HepG2 (cell line): ENCODE measurements around the gene DOCK2. TPM values are rescaled to one million over a fixed set of nuclear protein-coding genes. Genes with fewer than 3 reads are reported as not detected.

Experiments used
- ATAC-seq: fragments of 200-7000 bp; cut with Tn5 transposase; 3 replicates; pipeline ENCODE4 v1.9.1; 2020; ENCODE audit warnings: mild to moderate bottlenecking, moderate library complexity
- BruUV-seq: library from RNA; stranded (reverse); fragments of 400-500 nt; replicated peaks from 2 replicates; lab custom pipeline; 2021; lab: Mats Ljungman, UMichigan
- CTCF ChIA-PET: fragments of 300-600 bp; formaldehyde crosslinking; extraction: SDS; loops from one replicate; lab custom pipeline; 2021; ENCODE audit warnings: low total read pairs, inconsistent platforms, low intra/inter-chr PET ratio; lab: Yijun Ruan, JAX
- POLR2A ChIA-PET: fragments of 350-600 bp; sonication (Branson Sonifier 250); formaldehyde crosslinking; loops from one replicate; lab custom pipeline; 2020; ENCODE audit warnings: antibody characterized with exemption, inconsistent platforms; lab: Yijun Ruan, JAX
- DNase-seq: peaks from one replicate; pipeline ENCODE4 v3.0.0-alpha.2; 2015; ENCODE audit warnings: low spot score
- FAIRE-seq: peaks from 3 replicates; lab custom pipeline; 2011; peaks lifted over from hg19 to GRCh38; lab: Jason Lieb, UNC
- H2AFZ ChIP-seq: one replicate; pipeline ENCODE4 v1.6.1; 2011; ENCODE audit warnings: low read length, inconsistent platforms
- H3K27ac ChIP-seq: fragments of 300-600 bp; 3 replicates; pipeline ENCODE4 v1.8.0; 2011; ENCODE audit warnings: mixed run types, mild to moderate bottlenecking, mixed read lengths, low read length, inconsistent platforms; ENCODE audit not compliant: insufficient read depth; ENCODE audit errors: extremely low read length
- H3K27me3 ChIP-seq, 2 experiments: fragments of 200-600 bp in 1 of 2; 2 replicates in 1 of 2; 3 replicates in 1 of 2; pipeline versions ENCODE4 v1.6.0 to v1.8.0; 2011; ENCODE audit warnings: low read length in 2 of 2, mild to moderate bottlenecking in 2 of 2, moderate library complexity in 2 of 2, inconsistent platforms in 1 of 2; ENCODE audit not compliant: insufficient read depth in 2 of 2, control insufficient read depth in 1 of 2
- H3K36me3 ChIP-seq, 2 experiments: fragments of 200-600 bp in 1 of 2; replicated peaks in 1 of 2; 2 replicates in 1 of 2; 3 replicates in 1 of 2; pipeline versions ENCODE4 v1.5.1 to v1.8.0; 2011; ENCODE audit warnings: low read length in 2 of 2, inconsistent platforms in 1 of 2; ENCODE audit not compliant: insufficient read depth in 2 of 2, control insufficient read depth in 1 of 2
- H3K4me1 ChIP-seq: 2 replicates; pipeline ENCODE4 v1.5.1; 2012; ENCODE audit warnings: low read length, inconsistent platforms; ENCODE audit not compliant: insufficient read depth
- H3K4me2 ChIP-seq: 2 replicates; pipeline ENCODE4 v1.6.0; 2011; ENCODE audit warnings: low read depth, low read length, inconsistent platforms
- H3K4me3 ChIP-seq, 3 experiments: fragments of 200-600 bp in 1 of 3; sonication (generic), shearing (Covaris generic) in 1 of 3; replicated peaks in 1 of 3; 2 replicates each; pipeline ENCODE4 v1.5.1; 2011 to 2016; ENCODE audit warnings: low read length in 3 of 3, inconsistent platforms in 2 of 3, low read depth in 2 of 3, mild to moderate bottlenecking in 2 of 3, control low read depth in 1 of 3, mixed read lengths in 1 of 3; ENCODE audit not compliant: insufficient read depth in 1 of 3
- H3K79me2 ChIP-seq: one replicate; pipeline ENCODE4 v1.6.1; 2011; ENCODE audit warnings: low read length, inconsistent platforms; ENCODE audit not compliant: insufficient read depth
- H3K9ac ChIP-seq: 2 replicates; pipeline ENCODE4 v1.6.0; 2011; ENCODE audit warnings: mild to moderate bottlenecking, low read depth, low read length, inconsistent platforms; ENCODE audit not compliant: insufficient read depth
- H3K9me3 ChIP-seq: 2 replicates; pipeline ENCODE4 v1.5.1; 2012; ENCODE audit warnings: mild to moderate bottlenecking, low read length
- H4K20me1 ChIP-seq: 2 replicates; pipeline ENCODE4 v1.6.0; 2011; ENCODE audit warnings: inconsistent platforms, mild to moderate bottlenecking, low read length, moderate library complexity; ENCODE audit not compliant: insufficient read depth
- DMAP1 ChIP-seq: IDR thresholded peaks from 2 replicates; pipeline ENCODE4 v1.6.1; 2016
- FOXP1 ChIP-seq, 2 experiments: fragments of 450-650 bp in 1 of 2; IDR thresholded peaks; 2 replicates each; pipeline ENCODE4 v1.6.1; 2017 to 2018; ENCODE audit warnings: antibody characterized with exemption in 1 of 2
- MED8 ChIP-seq: sonication (generic); formaldehyde crosslinking; IDR thresholded peaks from 2 replicates; pipeline ENCODE4 v1.8.1; 2023; ENCODE audit warnings: mild to moderate bottlenecking, missing genetic modification reagents; ENCODE audit not compliant: insufficient replicate concordance
- MIXL1 ChIP-seq: IDR thresholded peaks from 2 replicates; pipeline ENCODE4 v1.6.1; 2016
- NFE2 ChIP-seq: sonication (generic); formaldehyde crosslinking; IDR thresholded peaks from 2 replicates; pipeline ENCODE4 v1.4.0; 2020; ENCODE audit warnings: missing genetic modification reagents
- RCOR2 ChIP-seq: IDR thresholded peaks from 2 replicates; pipeline ENCODE4 v1.6.1; 2016; ENCODE audit warnings: missing biosample characterization, missing genetic modification reagents
- ZNF44 ChIP-seq: sonication (generic); formaldehyde crosslinking; IDR thresholded peaks from 2 replicates; pipeline ENCODE4 v1.5.1; 2020; ENCODE audit warnings: mild to moderate bottlenecking, missing genetic modification reagents
- WGBS: methylation state at CpG from one replicate; pipeline ENCODE4 v1.1.6; 2017; ENCODE audit warnings: low lambda C conversion rate; 5-methylcytosine and 5-hydroxymethylcytosine counted together
- in situ Hi-C: cut with HindIII; loops from 2 replicates; pipeline ENCODE4 v1.10.0; 2017; ENCODE audit warnings: low pct_unique_long_range_greater_than_20kb; ENCODE audit not compliant: extremely low pct_ligation_motif_present
- intact Hi-C: fragments of 100-400 bp; cut with micrococcal nuclease; formaldehyde crosslinking; loops from one replicate; pipeline ENCODE4 v1.10.0; 2022; ENCODE audit not compliant: unreplicated experiment
- polyA plus RNA-seq, 8 experiments: library from polyadenylated mRNA; depleted of rRNA in 3 of 8; stranded (reverse) in 7 of 8; unstranded in 1 of 8; fragments of >200 nt; fragmentation: Illumina TruSeq in 4 of 8; extraction: Trizol in 4 of 8; gene quantifications; 2 replicates each; pipeline versions ENCODE4 v1.2.1 to v1.2.3, GENCODE V29; 2011 to 2016; ENCODE audit warnings: low read depth in 4 of 8, missing spikeins in 1 of 8, mixed read lengths in 1 of 8; ENCODE audit not compliant: insufficient read depth in 1 of 8
- total RNA-seq, 5 experiments: library from RNA; depleted of rRNA; stranded (reverse); fragments of >200 nt; fragmentation: Illumina TruSeq; extraction: Trizol; gene quantifications; 2 replicates each; pipeline ENCODE4 v1.2.3, GENCODE V29; 2016; ENCODE audit warnings: low read depth in 1 of 5
- TF ChIP-seq, protein P1 (sequence below): sonication (generic); formaldehyde crosslinking; IDR thresholded peaks from 2 replicates; pipeline ENCODE4 v1.5.0; 2020; ENCODE audit warnings: missing genetic modification reagents, mild to moderate bottlenecking, borderline replicate concordance
- TF ChIP-seq, protein P2 (sequence below): sonication (generic); formaldehyde crosslinking; IDR thresholded peaks from 2 replicates; pipeline ENCODE4 v1.4.0; 2020; ENCODE audit warnings: mild to moderate bottlenecking, missing genetic modification reagents

The DOCK2 gene
- total and polyA plus RNA-seq, 2 of the 13 experiments (the other 11 are each of a cell fraction or from before 2014, with no cell fraction given), result not detected

DNA sequence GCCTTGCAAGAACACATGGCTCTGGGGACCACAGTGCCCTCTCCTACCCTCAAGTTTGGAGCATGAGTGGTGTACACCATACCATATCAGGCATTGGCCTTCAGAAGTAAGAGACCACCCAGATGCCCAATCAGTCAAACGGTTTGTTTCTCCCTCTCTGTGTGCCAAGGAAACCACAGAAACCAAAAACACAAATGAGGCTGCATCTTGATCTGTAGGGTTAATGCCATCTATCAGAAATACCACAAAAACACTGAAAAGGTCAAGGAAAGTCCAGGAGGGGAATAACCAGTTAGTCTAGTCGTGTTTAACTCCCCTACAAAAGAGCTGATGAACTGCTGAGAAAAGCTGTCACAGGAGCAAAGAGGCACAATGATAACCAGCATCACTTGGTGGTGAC lies 264.8 kb downstream of the DOCK2 start:
- BruUV-seq, result no TSS peak
- ChIA-PET POLR2A (no interaction called here), CTCF (no interaction called here)
- Histone ChIP-seq H3K79me2 (no peaks in the 10 kb centered on the region), H3K9me3 (no peaks in the 10 kb centered on the region), H3K4me1 (no peaks in the 10 kb centered on the region), H3K4me3 (no peak overlapping the region), H3K9ac (no peak overlapping the region), H3K4me2 (no peak overlapping the region), H4K20me1 (no peaks in the 10 kb centered on the region), H2AFZ (no peak overlapping the region), H3K27me3 (no peaks in the 10 kb centered on the region; a peak in 2 of 5 replicates), H3K36me3 (no peaks in the 10 kb centered on the region), H3K27ac (no peak overlapping the region)
- 0% methylated on average over 1 of the region's 2 CpGs for WGBS
- in situ Hi-C loops (no loop called here), intact Hi-C loops (no loop called here)
- ATAC-seq (no peak), FAIRE-seq (no peak), DNase-seq (no peak)
- TF ChIP-seq ZNF44 (CRISPR knock-in tag) (no peak), FOXP1 (IDR thresholded peaks at IDR 0.05) (no peak), FOXP1 (CRISPR knock-in tag; IDR thresholded peaks at IDR 0.05) (no peak), RCOR2 (CRISPR knock-in tag) (no peak), MED8 (CRISPR knock-in tag) (no peak)
- TF ChIP-seq, protein P1, sequence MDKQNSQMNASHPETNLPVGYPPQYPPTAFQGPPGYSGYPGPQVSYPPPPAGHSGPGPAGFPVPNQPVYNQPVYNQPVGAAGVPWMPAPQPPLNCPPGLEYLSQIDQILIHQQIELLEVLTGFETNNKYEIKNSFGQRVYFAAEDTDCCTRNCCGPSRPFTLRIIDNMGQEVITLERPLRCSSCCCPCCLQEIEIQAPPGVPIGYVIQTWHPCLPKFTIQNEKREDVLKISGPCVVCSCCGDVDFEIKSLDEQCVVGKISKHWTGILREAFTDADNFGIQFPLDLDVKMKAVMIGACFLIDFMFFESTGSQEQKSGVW, result no peak

DNA sequence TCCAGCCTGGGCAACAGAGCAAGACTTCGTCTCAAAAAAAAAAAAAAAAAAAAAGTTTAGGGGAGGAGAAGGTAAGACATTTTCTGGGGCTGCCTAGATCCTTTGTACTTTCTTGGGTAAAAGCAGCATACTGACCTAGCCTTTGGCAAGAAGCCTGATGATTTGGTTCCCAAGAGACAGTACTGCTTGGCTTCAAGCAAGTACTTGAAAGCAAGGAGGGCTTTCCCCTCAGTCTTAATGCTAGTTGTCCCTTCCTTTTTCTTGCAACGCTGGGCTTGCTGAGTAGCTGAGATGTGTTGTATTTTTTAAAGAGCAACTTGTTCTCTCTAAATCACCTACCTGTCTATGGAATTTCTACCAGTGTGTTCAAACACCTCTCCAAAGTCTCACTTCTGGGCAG lies 267.0 kb downstream of the DOCK2 start:
- Histone ChIP-seq H3K4me1 (no peaks in the 10 kb centered on the region), H2AFZ (no peak overlapping the region), H3K4me3 (no peak overlapping the region), H3K36me3 (no peaks in the 10 kb centered on the region), H3K9ac (no peak overlapping the region), H3K4me2 (no peak overlapping the region), H3K9me3 (no peaks in the 10 kb centered on the region), H4K20me1 (no peaks in the 10 kb centered on the region), H3K27ac (no peak overlapping the region), H3K27me3 (no peaks in the 10 kb centered on the region; a peak in 2 of 5 replicates), H3K79me2 (no peaks in the 10 kb centered on the region)
- ChIA-PET CTCF (no interaction called here), POLR2A (no interaction called here)
- WGBS, result 7% methylated on average over 2 of the region's 2 CpGs
- DNase-seq (no peak), FAIRE-seq (no peak), ATAC-seq (no peak)
- no TSS peak for BruUV-seq
- in situ Hi-C loops, result no loop called here
- intact Hi-C loops, result no loop called here
- no peak for TF ChIP-seq NFE2 (CRISPR knock-in tag)
- TF ChIP-seq MIXL1 (CRISPR knock-in tag), result no peak
- TF ChIP-seq, protein P2, sequence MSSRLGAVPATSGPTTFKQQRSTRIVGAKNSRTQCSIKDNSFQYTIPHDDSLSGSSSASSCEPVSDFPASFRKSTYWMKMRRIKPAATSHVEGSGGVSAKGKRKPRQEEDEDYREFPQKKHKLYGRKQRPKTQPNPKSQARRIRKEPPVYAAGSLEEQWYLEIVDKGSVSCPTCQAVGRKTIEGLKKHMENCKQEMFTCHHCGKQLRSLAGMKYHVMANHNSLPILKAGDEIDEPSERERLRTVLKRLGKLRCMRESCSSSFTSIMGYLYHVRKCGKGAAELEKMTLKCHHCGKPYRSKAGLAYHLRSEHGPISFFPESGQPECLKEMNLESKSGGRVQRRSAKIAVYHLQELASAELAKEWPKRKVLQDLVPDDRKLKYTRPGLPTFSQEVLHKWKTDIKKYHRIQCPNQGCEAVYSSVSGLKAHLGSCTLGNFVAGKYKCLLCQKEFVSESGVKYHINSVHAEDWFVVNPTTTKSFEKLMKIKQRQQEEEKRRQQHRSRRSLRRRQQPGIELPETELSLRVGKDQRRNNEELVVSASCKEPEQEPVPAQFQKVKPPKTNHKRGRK (CRISPR knock-in tag), result no peak
- no peak for TF ChIP-seq DMAP1 (CRISPR knock-in tag)
